GM23248 (cell line): Measurements from ENCODE around the gene WDR88.

Source experiments
- EZH2 ChIP-seq: fragments of 200-600 bp; sonication (generic); IDR thresholded peaks from 2 replicates; pipeline ENCODE4 v1.6.1; 2018; ENCODE audit warnings: antibody characterized with exemption, mild to moderate bottlenecking; ENCODE audit not compliant: insufficient read depth, poor library complexity, severe bottlenecking
- EZH2phosphoT487 ChIP-seq: fragments of 200-600 bp; sonication (generic); IDR thresholded peaks from 2 replicates; pipeline ENCODE4 v1.6.1; 2018; ENCODE audit warnings: antibody characterized with exemption, moderate library complexity, mild to moderate bottlenecking, low read depth; ENCODE audit not compliant: insufficient read depth

- no peak for TF ChIP-seq EZH2
- TF ChIP-seq EZH2phosphoT487, result no peak
These were observed 37.4 kb upstream of the WDR88 start for GRCh38 chr19:33094436-33095067.
